Measurements from ENCODE around the gene WWOX. TPM values are rescaled to one million over a fixed set of nuclear protein-coding genes. Genes with fewer than 3 reads are reported as not detected.

WWOX gene
- total and polyA plus RNA-seq, 2 of the 8 experiments (the other 6 are each of a cell fraction or from before 2014, with no cell fraction given) = 5.4 to 16.7 TPM

GRCh38 chr16:78832100-78832499, 732.6 kb downstream of the WWOX start:
- Histone ChIP-seq H3K23ac (ENCODE audit: insufficient read length) (no peak overlapping the region), H2BK120ac (replicated peaks; ENCODE audit: low read depth, low read length) (no peak overlapping the region), H3K36me3 (ENCODE audit: control insufficient read depth in 2 of 4, insufficient read depth in 4 of 4, low read length in 3 of 4) (no peaks in the 10 kb centered on the region), H2BK5ac (ENCODE audit: low read depth, low read length) (no peak overlapping the region), H3K56ac (replicated peaks; ENCODE audit: insufficient read length, low read depth, low read length) (no peak overlapping the region), H3K9ac (replicated peaks in 1 of 4; ENCODE audit: extremely low read depth in 1 of 4, low read depth in 3 of 4, low read length in 3 of 4) (no peak overlapping the region), H4K5ac (ENCODE audit: insufficient read length, low read depth, low read length) (no peak overlapping the region), H3K23me2 (ENCODE audit: low read depth, low read length) (no peaks in the 10 kb centered on the region), H4K91ac (replicated peaks; ENCODE audit: insufficient read length, low read length) (no peak overlapping the region), H2BK15ac (ENCODE audit: low read length) (no peak overlapping the region), H3K9me3 (ENCODE audit: insufficient read depth in 2 of 2, low read depth in 1 of 2, low read length in 1 of 2) (no peaks in the 10 kb centered on the region), H2AK5ac (ENCODE audit: low read depth, low read length) (no peak overlapping the region), H3K18ac (ENCODE audit: extremely low read depth, low read length) (no peak overlapping the region), H3K4me2 (ENCODE audit: insufficient read depth in 1 of 2, low read depth in 2 of 2, low read length in 2 of 2) (no peak overlapping the region), H3K27me3 (replicated peaks in 1 of 4; ENCODE audit: control insufficient read depth in 3 of 4, extremely low read depth in 1 of 4, insufficient read depth in 3 of 4, low read length in 3 of 4) (peaks cover 0 to 1% (median 0%) of the 10 kb centered on the region in 4 experiments; a peak in 1 of 7 replicates), H3K79me1 (ENCODE audit: low read depth, low read length) (no peaks in the 10 kb centered on the region), H4K8ac (ENCODE audit: extremely low read depth, insufficient read depth, low read length) (no peak overlapping the region), H2BK12ac (ENCODE audit: low read depth, low read length) (no peak overlapping the region), H4K20me1 (replicated peaks in 1 of 2; ENCODE audit: control insufficient read depth in 1 of 2, insufficient read depth in 2 of 2, low read length in 2 of 2) (no peaks in the 10 kb centered on the region), H3K14ac (ENCODE audit: insufficient read length) (no peak overlapping the region), H2BK20ac (ENCODE audit: low read length) (no peak overlapping the region), H3K79me2 (ENCODE audit: control insufficient read depth in 1 of 2, insufficient read depth in 2 of 2, low read length in 2 of 2) (no peaks in the 10 kb centered on the region), H3K4ac (replicated peaks; ENCODE audit: insufficient read length, low read depth, low read length) (no peak overlapping the region), H3K4me1 (replicated peaks in 1 of 4; ENCODE audit: control insufficient read depth in 3 of 4, insufficient read depth in 4 of 4, low read length in 3 of 4) (0 out of 7 replicates have a peak, but pooled peaks cover 0 to 2% (median 0%) of the 10 kb centered on the region in 4 experiments), H3K4me3 (ENCODE audit: extremely low read depth in 1 of 4, insufficient read depth in 2 of 4, low read depth in 3 of 4, low read length in 4 of 4) (no peak overlapping the region), H2AFZ (ENCODE audit: low read length) (no peak overlapping the region), H3K27ac (ENCODE audit: low read depth, low read length) (no peak overlapping the region)
- no peak for TF ChIP-seq NANOG (IDR thresholded peaks at IDR 0.05; ENCODE audit: insufficient read depth, low read depth, low read length, poor library complexity, severe bottlenecking)
- no peak for TF ChIP-seq POU5F1 (IDR thresholded peaks at IDR 0.05; ENCODE audit: low read depth, low read length)
- TF ChIP-seq CTBP2 (IDR thresholded peaks at IDR 0.05; ENCODE audit: borderline replicate concordance, insufficient read depth, insufficient read length, low read length) = no peak
- TF ChIP-seq CHD2 (IDR thresholded peaks at IDR 0.05; ENCODE audit: low read length) = no peak
- no peak for TF ChIP-seq RAD21 (IDR thresholded peaks at IDR 0.05 in 1 of 2, conservative IDR thresholded peaks at IDR 0.05 in 1 of 2; ENCODE audit: low read depth in 2 of 2, low read length in 2 of 2)
- no peak for TF ChIP-seq TAF1 (IDR thresholded peaks at IDR 0.05; ENCODE audit: low read depth, low read length)
- TF ChIP-seq MAFK (IDR thresholded peaks at IDR 0.05; ENCODE audit: low read depth, low read length) = no peak
- ChIA-PET CTCF (ENCODE audit: partially characterized antibody) (interaction anchor here (1.6 kb wide), 1 partner anchor 10 kb away, joined by 3 read pairs; no protein-coding TSS in a partner anchor), POLR2A (ENCODE audit: partially characterized antibody) (no interaction called here)
- FAIRE-seq (no peak), DNase-seq (ENCODE audit: low read depth in 1 of 2, low spot score in 2 of 2) (no peak)
- 96% methylated on average over 2 of the region's 2 CpGs; no CpG with 5 or more reads in 1 of the 2 experiments for WGBS, 2 experiments (ENCODE audit: extremely low coverage in 1 of 2, insufficient coverage in 1 of 2, insufficient read length in 1 of 2, insufficient replicate concordance in 2 of 2, low coverage in 1 of 2, low lambda C conversion rate in 2 of 2, missing lambda C conversion rate in 1 of 2)

Data from H1 (cell line).